G401 (cell line): ENCODE measurements around the gene PCDHGA4. TPM values are rescaled to one million over a fixed set of nuclear protein-coding genes. Genes with fewer than 3 reads are reported as not detected.
"Not testable (repeated sequence)": the region's sequence is repeated elsewhere in the genome, so short reads cannot be mapped to it uniquely, and the experiment has no call there.

ENCODE experiments used
- DNase-seq: peaks from one replicate; pipeline ENCODE4 v3.0.0-alpha.2; 2015; ENCODE audit warnings: low spot score
- in situ Hi-C: cut with HindIII; loops from 2 replicates; pipeline ENCODE4 v1.10.0; 2016; ENCODE audit warnings: low sequenced_read_pairs, mixed read lengths
- total RNA-seq: library from RNA; depleted of rRNA; stranded (reverse); fragments of >200 nt; shearing (Covaris generic); gene quantifications from 2 replicates; pipeline ENCODE4 v1.2.3, GENCODE V29; 2014

Gene PCDHGA4
- total RNA-seq, 1 experiment from 2014 or later, result not detected

- in situ Hi-C loops, result no loop called here
- no peak for DNase-seq
Measured at GRCh38 chr5:141343953-141344463, 10.8 kb upstream of the PCDHGA4 start.

DNA sequence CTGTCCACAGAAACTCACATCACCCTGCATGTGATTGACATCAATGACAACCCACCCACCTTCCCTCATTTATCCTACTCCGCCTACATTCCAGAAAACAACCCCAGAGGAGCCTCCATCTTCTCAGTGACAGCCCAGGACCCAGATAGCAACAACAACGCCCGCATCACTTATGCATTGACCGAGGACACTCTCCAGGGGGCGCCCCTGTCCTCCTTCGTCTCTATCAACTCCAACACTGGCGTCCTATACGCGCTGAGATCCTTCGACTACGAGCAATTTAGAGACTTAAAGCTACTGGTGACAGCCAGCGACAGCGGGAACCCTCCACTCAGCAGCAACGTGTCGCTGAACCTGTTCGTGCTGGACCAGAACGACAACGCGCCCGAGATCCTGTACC, 9.5 kb upstream of the PCDHGA4 start:
- in situ Hi-C loops, result no loop called here
- no peak for DNase-seq

- in situ Hi-C loops, DNase-seq: not testable (repeated sequence)
Measured at GRCh38 chr5:141346017-141346416, 8.8 kb upstream of the PCDHGA4 start.

GRCh38 chr5:141349917-141350619, 4.8 kb upstream of the PCDHGA4 start, which contains the start of gene PCDHGB1:
PCDHGB1 (plus strand) TSS chr5:141350099; CDS start chr5:141350261, 162 bp downstream.
- in situ Hi-C loops, result no loop called here

DNA sequence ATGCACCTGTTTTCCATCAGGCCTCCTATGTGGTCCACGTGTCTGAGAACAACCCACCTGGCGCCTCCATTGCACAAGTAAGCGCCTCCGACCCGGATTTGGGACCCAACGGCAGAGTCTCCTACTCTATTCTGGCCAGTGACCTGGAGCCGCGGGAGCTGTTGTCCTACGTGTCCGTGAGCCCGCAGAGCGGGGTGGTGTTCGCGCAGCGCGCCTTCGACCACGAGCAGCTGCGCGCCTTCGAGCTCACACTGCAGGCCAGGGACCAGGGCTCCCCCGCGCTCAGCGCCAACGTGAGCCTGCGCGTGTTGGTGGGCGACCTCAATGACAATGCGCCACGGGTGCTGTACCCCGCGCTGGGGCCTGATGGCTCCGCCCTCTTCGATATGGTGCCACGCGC, 3.2 kb upstream of the PCDHGA4 start:
- DNase-seq, result no peak
- in situ Hi-C loops, result no loop called here

More at GRCh38 chr5:141349917-141350619, 4.8 kb upstream of the PCDHGA4 start, which contains the start of gene PCDHGB1:
- peak; percentile 31 for DNase-seq

DNA sequence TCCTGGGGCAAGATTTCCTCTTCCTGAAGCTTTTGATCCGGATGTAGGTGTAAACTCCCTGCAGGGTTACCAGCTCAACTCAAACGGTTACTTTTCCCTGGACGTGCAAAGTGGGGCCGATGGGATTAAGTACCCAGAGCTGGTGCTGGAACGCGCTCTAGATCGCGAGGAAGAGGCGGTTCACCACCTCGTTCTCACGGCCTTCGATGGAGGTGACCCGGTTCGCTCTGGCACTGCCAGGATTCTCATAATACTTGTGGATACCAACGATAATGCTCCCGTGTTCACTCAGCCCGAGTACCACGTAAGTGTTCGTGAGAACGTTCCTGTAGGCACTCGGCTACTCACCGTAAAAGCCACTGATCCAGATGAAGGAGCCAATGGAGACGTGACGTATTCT, 820 bp downstream of the PCDHGA4 start:
- no peak for DNase-seq
- in situ Hi-C loops, result no loop called here

DNA sequence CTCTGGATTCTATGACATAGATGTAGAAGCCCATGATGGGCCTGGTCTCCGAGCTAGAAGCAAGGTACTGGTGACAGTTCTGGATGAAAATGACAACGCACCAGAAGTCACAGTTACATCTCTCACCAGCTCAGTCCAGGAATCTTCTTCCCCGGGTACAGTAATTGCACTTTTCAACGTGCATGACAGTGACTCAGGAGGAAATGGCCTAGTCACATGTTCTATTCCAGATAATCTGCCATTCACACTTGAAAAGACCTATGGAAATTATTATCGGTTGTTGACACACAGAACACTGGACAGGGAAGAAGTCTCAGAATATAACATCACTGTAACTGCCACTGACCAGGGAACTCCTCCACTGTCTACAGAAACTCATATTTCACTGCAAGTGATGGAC, 1.3 kb downstream of the PCDHGA4 start:
- in situ Hi-C loops, result no loop called here

GRCh38 chr5:141356950-141357349, 2.1 kb downstream of the PCDHGA4 start:
- DNase-seq, result no peak
- in situ Hi-C loops, result no loop called here

More for the DNA sequence above, 1.3 kb downstream of the PCDHGA4 start:
- DNase-seq, result no peak

DNA sequence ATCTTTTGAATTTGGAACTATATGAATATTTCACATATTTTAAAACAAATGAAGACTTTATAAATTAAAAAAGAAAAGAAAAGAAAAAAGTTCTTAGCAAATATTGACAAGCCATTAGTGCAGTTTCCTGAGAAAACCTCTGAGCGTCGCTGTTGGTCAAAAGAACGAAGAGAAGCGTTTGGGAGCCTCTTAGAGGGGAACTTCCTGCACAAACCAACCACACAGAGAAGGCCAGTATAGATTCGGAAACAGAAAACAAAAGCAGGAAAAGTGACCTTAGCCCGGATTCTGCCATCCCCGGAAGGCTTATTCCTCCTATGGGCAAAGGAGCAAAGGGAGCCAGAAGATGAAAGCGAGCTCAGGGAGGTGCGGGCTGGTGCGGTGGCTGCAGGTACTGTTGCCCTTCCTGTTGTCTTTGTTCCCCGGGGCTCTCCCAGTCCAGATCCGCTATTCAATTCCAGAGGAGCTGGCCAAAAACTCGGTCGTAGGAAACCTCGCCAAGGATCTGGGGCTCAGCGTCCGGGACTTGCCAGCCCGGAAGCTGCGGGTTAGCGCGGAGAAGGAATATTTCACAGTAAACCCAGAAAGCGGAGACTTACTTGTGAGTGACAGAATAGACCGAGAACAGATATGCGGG, 5.1 kb downstream of the PCDHGA4 start, which contains the start of gene PCDHGB2:
Gene PCDHGB2 (plus strand): TSS at position 205 of the 637 bp plus-strand sequence. CDS start 142 bp downstream, at position 347.
- in situ Hi-C loops, result no loop called here
- peak; percentile 32 for DNase-seq

GRCh38 chr5:141360685-141361084, 5.9 kb downstream of the PCDHGA4 start:
- no peak for DNase-seq
- in situ Hi-C loops, result no loop called here

GRCh38 chr5:141362719-141363118, 7.9 kb downstream of the PCDHGA4 start:
- in situ Hi-C loops, result no loop called here
- no peak for DNase-seq

GRCh38 chr5:141363952-141364660, 9.3 kb downstream of the PCDHGA4 start, which contains the start of gene PCDHGA5:
PCDHGA5 (plus strand) TSS chr5:141364162; CDS start chr5:141364331, 169 bp downstream.
- in situ Hi-C loops, result no loop called here
- DNase-seq, result peak; percentile 25

GRCh38 chr5:141366016-141366896, 11.4 kb downstream of the PCDHGA4 start:
- in situ Hi-C loops, result no loop called here
- no peak for DNase-seq

DNA sequence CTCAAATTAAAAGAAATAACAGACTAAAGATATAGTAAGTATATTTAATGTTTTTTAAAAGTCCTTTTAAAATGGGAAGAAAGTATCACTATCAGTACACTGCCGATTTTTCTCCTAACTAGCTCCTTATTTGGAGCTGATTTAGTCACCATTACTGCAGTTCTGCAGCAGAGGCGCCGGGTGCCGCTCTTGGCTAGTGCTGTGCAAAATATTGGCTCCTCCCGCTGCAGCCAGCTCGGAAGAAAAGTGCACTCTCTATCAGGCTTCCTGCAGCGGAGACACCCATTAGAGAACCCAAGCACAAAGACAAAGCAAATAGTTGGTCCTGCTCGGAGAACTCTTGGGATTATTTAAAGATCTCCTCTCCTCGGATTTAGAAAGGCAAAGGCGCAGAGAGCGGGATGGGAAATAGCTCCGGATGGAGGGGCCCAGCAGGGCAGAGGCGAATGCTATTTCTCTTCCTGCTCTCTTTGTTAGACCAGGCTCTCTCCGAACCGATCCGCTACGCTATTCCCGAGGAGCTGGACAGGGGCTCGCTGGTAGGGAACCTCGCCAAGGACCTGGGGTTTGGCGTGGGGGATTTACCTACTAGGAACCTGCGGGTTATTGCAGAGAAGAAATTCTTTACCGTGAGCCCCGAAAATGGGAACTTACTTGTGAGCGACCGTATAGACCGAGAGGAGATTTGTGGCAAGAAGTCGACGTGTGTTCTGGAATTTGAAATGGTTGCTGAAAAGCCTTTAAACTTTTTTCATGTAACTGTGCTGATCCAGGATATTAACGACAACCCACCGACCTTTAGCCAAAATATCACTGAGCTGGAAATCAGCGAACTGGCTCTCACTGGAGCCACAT, 15.4 kb downstream of the PCDHGA4 start, which contains the start of gene PCDHGB3:
Gene PCDHGB3 (plus strand): TSS at position 249 of the 855 bp plus-strand sequence. CDS start 153 bp downstream, at position 402.
- DNase-seq, result no peak
- in situ Hi-C loops, result no loop called here

GRCh38 chr5:141371572-141372475, 17.0 kb downstream of the PCDHGA4 start:
- in situ Hi-C loops, result no loop called here

DNA sequence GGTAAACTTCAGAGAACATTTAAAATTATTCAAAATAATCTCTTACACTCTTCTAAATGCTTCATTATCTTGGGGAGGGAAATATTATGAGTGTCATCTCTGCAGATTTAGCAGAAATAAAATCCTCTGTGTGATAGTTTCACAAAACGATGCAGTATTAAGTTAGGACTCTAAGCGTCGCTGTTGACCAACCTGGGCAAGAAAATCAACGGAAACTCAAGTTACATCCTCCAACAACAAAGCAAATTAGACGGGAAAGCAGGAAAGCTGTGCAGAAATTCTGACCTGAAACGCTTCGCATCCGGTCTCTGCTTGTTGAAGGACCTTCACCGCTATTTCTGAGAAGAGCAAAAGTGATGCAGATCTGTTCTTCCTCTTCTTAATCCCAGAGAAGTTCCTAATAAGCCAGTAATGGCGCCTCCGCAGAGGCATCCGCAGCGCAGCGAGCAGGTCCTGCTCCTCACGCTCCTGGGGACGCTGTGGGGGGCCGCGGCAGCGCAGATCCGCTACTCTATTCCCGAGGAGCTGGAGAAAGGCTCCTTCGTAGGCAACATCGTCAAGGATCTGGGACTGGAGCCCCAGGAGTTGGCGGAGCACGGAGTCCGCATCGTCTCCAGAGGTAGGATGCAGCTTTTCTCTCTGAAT, 19.0 kb downstream of the PCDHGA4 start, which contains the start of gene PCDHGA6:
Gene PCDHGA6 (plus strand): TSS at position 219 of the 645 bp plus-strand sequence. CDS start 193 bp downstream, at position 412.
- in situ Hi-C loops, result no loop called here

More at GRCh38 chr5:141371572-141372475, 17.0 kb downstream of the PCDHGA4 start:
- DNase-seq, result no peak

More for the DNA sequence above, 19.0 kb downstream of the PCDHGA4 start, which contains the start of gene PCDHGA6:
- peak; percentile 45 for DNase-seq
